GM19397 (cell line): ENCODE data around the gene ERICH6.

ENCODE experiments used
- ATAC-seq: cut with Tn5 transposase; IDR thresholded peaks from one replicate; pipeline ENCODE4 v1.9.1; 2021; ENCODE audit warnings: mild to moderate bottlenecking, moderate library complexity; ENCODE audit not compliant: unreplicated experiment

Gene ERICH6

GRCh38 chr3:150703756-150704344 lies at the start of gene ERICH6:
ERICH6 (minus strand) TSS chr3:150703920; CDS start chr3:150703898, 22 bp downstream.
- peak; percentile 100 for ATAC-seq

GRCh38 chr3:150751781-150752263 lies 48.1 kb upstream of the ERICH6 start:
- ATAC-seq = no peak

- no peak for ATAC-seq
Observed at GRCh38 chr3:150749255-150749654, 45.5 kb upstream of the ERICH6 start.

- no peak for ATAC-seq
Observed at GRCh38 chr3:150748684-150749047, 44.9 kb upstream of the ERICH6 start.

- ATAC-seq = no peak
Observed at GRCh38 chr3:150747886-150748683, 44.4 kb upstream of the ERICH6 start.

GRCh38 chr3:150746791-150747590 lies 43.3 kb upstream of the ERICH6 start:
- ATAC-seq = no peak

- ATAC-seq = no peak
Observed at GRCh38 chr3:150745832-150746231, 42.1 kb upstream of the ERICH6 start.

- ATAC-seq = no peak
Observed at GRCh38 chr3:150744919-150745211, 41.1 kb upstream of the ERICH6 start.

GRCh38 chr3:150744041-150744918 lies 40.6 kb upstream of the ERICH6 start:
- no peak for ATAC-seq

- no peak for ATAC-seq
Observed at GRCh38 chr3:150743508-150743907, 39.8 kb upstream of the ERICH6 start.

GRCh38 chr3:150742679-150743078 lies 39.0 kb upstream of the ERICH6 start:
- no peak for ATAC-seq

- ATAC-seq = no peak
Observed at GRCh38 chr3:150742141-150742523, 38.4 kb upstream of the ERICH6 start.

GRCh38 chr3:150741497-150742140 lies 37.9 kb upstream of the ERICH6 start:
- ATAC-seq = no peak

GRCh38 chr3:150740733-150741496 lies 37.2 kb upstream of the ERICH6 start:
- no peak for ATAC-seq

- ATAC-seq = peak; percentile 27
Observed at GRCh38 chr3:150739877-150740645, 36.3 kb upstream of the ERICH6 start.

GRCh38 chr3:150739200-150739863 lies 35.6 kb upstream of the ERICH6 start:
- ATAC-seq = peak; percentile 27

- ATAC-seq = no peak
Observed at GRCh38 chr3:150738688-150739087, 35.0 kb upstream of the ERICH6 start.
